Measurements from ENCODE around the gene SYNJ2BP. TPM values are rescaled to one million over a fixed set of nuclear protein-coding genes. Genes with fewer than 3 reads are reported as not detected.

The SYNJ2BP gene
- total and polyA plus RNA-seq, 2 donors from 2014 or later: 29.9 to 48.3 TPM

- no peaks in the 10 kb centered on the region for H3K9me3 ChIP-seq (ENCODE audit: control insufficient read depth in 2 of 3, insufficient read depth in 1 of 3, low read length in 3 of 3)
- FAIRE-seq: no peak
- no peak overlapping the region for H3K9ac ChIP-seq (ENCODE audit: low read length in 3 of 3)
- DNase-seq: no peak
- intact Hi-C loops (cut with DNase I): no loop called here
- no peaks in the 10 kb centered on the region for H3K27me3 ChIP-seq (ENCODE audit: control insufficient read depth, insufficient read depth, low read length)
- TF ChIP-seq, protein P1, sequence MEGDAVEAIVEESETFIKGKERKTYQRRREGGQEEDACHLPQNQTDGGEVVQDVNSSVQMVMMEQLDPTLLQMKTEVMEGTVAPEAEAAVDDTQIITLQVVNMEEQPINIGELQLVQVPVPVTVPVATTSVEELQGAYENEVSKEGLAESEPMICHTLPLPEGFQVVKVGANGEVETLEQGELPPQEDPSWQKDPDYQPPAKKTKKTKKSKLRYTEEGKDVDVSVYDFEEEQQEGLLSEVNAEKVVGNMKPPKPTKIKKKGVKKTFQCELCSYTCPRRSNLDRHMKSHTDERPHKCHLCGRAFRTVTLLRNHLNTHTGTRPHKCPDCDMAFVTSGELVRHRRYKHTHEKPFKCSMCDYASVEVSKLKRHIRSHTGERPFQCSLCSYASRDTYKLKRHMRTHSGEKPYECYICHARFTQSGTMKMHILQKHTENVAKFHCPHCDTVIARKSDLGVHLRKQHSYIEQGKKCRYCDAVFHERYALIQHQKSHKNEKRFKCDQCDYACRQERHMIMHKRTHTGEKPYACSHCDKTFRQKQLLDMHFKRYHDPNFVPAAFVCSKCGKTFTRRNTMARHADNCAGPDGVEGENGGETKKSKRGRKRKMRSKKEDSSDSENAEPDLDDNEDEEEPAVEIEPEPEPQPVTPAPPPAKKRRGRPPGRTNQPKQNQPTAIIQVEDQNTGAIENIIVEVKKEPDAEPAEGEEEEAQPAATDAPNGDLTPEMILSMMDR (IDR thresholded peaks at IDR 0.05; ENCODE audit: borderline replicate concordance, extremely low read depth, insufficient read depth): no peak
- peaks cover 0 to 2% (median 0%) of the 10 kb centered on the region in 3 donors for H3K36me3 ChIP-seq (ENCODE audit: control insufficient read depth in 2 of 3, insufficient read depth in 3 of 3, low read length in 3 of 3)
- no peak overlapping the region for H3K4me3 ChIP-seq (ENCODE audit: low read length in 3 of 3)
- no peaks in the 10 kb centered on the region for H3K4me1 ChIP-seq (ENCODE audit: control insufficient read depth in 2 of 3, insufficient read depth in 2 of 3, low read depth in 1 of 3, low read length in 3 of 3)
- H3K27ac ChIP-seq (ENCODE audit: low read depth in 2 of 2, low read length in 2 of 2): no peak overlapping the region
Observed at GRCh38 chr14:70397746-70398145, 19.1 kb downstream of the SYNJ2BP start.

DNA sequence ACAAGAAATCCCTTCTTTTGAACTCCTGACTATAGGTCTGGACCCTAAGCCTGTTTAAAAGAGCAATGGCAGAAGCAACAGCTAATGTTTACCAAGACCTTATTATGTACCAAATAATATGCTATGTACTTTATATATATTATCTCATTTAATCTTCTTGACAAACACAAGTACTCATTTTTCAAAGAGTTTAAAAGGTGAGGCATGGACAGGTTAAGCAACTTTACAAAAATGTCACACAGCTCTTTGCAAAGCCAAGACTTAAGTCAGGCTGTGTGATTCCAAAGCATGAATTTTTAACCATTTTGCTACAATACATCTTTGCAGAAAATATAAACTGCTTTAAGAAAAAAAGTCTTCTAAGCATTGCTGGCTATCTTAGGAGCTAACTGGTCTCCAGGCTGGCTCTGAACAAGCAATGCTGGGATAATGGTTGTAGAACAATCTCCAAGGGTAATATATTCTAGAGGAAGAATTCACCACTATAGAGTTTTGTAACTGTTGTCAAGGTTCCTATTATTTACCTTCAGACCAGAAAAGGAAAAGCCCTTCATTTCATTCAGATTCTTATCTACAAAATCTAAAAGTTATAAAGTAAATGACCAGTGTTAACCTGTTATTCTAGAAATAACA is 22.1 kb downstream of the SYNJ2BP start:
- TF ChIP-seq, protein P1 (IDR thresholded peaks at IDR 0.05; ENCODE audit: borderline replicate concordance, extremely low read depth, insufficient read depth): no peak
- Histone ChIP-seq H3K9me3 (ENCODE audit: control insufficient read depth in 2 of 3, insufficient read depth in 1 of 3, low read length in 3 of 3) (no peaks in the 10 kb centered on the region), H3K27ac (ENCODE audit: low read depth in 2 of 2, low read length in 2 of 2) (no peak overlapping the region), H3K27me3 (ENCODE audit: control insufficient read depth, insufficient read depth, low read length) (no peaks in the 10 kb centered on the region), H3K9ac (ENCODE audit: low read length in 3 of 3) (no peak overlapping the region), H3K4me3 (ENCODE audit: low read length in 3 of 3) (no peak overlapping the region), H3K36me3 (ENCODE audit: control insufficient read depth in 2 of 3, insufficient read depth in 3 of 3, low read length in 3 of 3) (peaks cover 0 to 2% (median 0%) of the 10 kb centered on the region in 3 donors), H3K4me1 (ENCODE audit: control insufficient read depth in 2 of 3, insufficient read depth in 2 of 3, low read depth in 1 of 3, low read length in 3 of 3) (no peaks in the 10 kb centered on the region)
- FAIRE-seq (no peak), DNase-seq (no peak)
- intact Hi-C loops (cut with DNase I): no loop called here

DNA sequence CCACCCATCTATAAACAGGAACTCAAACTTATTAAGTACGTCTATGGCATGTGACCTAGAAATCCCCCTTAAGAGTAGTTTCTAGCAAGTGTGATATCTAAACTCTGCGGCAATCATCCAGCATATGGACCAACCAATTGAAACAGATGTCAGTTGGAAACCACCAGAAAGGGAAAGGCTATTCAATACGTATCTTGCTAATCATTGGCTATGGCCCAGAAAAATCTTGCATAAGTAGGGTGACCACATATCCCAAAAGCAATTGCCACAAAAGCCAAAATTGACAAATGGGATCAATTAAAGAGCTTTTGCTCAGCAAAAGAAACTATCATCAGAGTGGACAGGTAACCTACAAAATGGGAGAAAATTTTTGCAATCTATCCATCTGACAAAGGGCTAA is 24.2 kb downstream of the SYNJ2BP start:
- TF ChIP-seq, protein P1 (IDR thresholded peaks at IDR 0.05; ENCODE audit: borderline replicate concordance, extremely low read depth, insufficient read depth): no peak
- FAIRE-seq: no peak
- H3K9me3 ChIP-seq (ENCODE audit: control insufficient read depth in 2 of 3, insufficient read depth in 1 of 3, low read length in 3 of 3): no peaks in the 10 kb centered on the region
- H3K9ac ChIP-seq (ENCODE audit: low read length in 3 of 3): no peak overlapping the region
- intact Hi-C loops (cut with DNase I): no loop called here
- H3K4me1 ChIP-seq (ENCODE audit: control insufficient read depth in 2 of 3, insufficient read depth in 2 of 3, low read depth in 1 of 3, low read length in 3 of 3): no peaks in the 10 kb centered on the region
- no peaks in the 10 kb centered on the region for H3K36me3 ChIP-seq (ENCODE audit: control insufficient read depth in 2 of 3, insufficient read depth in 3 of 3, low read length in 3 of 3)
- no peaks in the 10 kb centered on the region for H3K27me3 ChIP-seq (ENCODE audit: control insufficient read depth, insufficient read depth, low read length)
- H3K4me3 ChIP-seq (ENCODE audit: low read length in 3 of 3): no peak overlapping the region
- no peak for DNase-seq
- no peak overlapping the region for H3K27ac ChIP-seq (ENCODE audit: low read depth in 2 of 2, low read length in 2 of 2)

Measured in kidney (tissue), 14 donors.